ENCODE data around the gene TIGD2. TPM values are rescaled to one million over a fixed set of nuclear protein-coding genes. Genes with fewer than 3 reads are reported as not detected.
"Not testable (repeated sequence)": the region's sequence is repeated elsewhere in the genome, so short reads cannot be mapped to it uniquely, and the experiment has no call there.

TIGD2 gene
- total RNA-seq, 4 donors from 2014 or later: 1.1 to 7.5 (median 6.6) TPM

DNA sequence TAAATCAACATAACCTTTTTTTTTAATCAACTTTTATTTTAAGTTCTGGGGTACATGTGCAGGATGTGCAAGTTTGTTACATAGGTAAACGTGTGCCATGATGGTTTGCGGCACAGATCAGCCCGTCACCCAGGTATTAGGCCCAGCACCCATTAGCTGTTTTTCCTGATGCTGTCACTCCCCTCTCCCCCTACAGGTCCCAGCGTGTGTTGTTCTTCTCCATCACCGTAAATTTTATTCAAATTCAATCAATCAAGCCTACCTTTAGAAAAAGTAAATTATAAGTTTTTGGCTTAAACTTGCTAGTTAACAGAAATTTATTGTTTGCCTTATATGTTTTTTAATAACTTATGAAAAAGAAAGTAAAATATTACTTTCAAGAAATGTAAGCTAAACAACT lies 25.9 kb downstream of the TIGD2 start:
- in situ Hi-C loops (cut with MboI; ENCODE audit: low pct_ligation_motif_present in 1 of 4, low pct_unique_long_range_greater_than_20kb in 1 of 4, low sequenced_read_pairs in 3 of 4): no loop called here
- WGBS, 2 donors (ENCODE audit: low coverage in 1 of 2): 85 to 93% methylated on average over 5 of the region's 5 CpGs
- no peaks in the 10 kb centered on the region for H3K27me3 ChIP-seq
- no peaks in the 10 kb centered on the region for H3K4me1 ChIP-seq
- H3K4me3 ChIP-seq: no peak overlapping the region
- no peaks in the 10 kb centered on the region for H3K9me3 ChIP-seq
- intact Hi-C loops (cut with DNase I; ENCODE audit: low total_unique reads): no loop called here
- no peak overlapping the region for H3K27ac ChIP-seq
- TF ChIP-seq POLR2AphosphoS5 (IDR thresholded peaks at IDR 0.05) (no peak), EP300 (IDR thresholded peaks at IDR 0.05; ENCODE audit: low read depth) (no peak), POLR2A (IDR thresholded peaks at IDR 0.05) (no peak)
- TF ChIP-seq, protein P1, sequence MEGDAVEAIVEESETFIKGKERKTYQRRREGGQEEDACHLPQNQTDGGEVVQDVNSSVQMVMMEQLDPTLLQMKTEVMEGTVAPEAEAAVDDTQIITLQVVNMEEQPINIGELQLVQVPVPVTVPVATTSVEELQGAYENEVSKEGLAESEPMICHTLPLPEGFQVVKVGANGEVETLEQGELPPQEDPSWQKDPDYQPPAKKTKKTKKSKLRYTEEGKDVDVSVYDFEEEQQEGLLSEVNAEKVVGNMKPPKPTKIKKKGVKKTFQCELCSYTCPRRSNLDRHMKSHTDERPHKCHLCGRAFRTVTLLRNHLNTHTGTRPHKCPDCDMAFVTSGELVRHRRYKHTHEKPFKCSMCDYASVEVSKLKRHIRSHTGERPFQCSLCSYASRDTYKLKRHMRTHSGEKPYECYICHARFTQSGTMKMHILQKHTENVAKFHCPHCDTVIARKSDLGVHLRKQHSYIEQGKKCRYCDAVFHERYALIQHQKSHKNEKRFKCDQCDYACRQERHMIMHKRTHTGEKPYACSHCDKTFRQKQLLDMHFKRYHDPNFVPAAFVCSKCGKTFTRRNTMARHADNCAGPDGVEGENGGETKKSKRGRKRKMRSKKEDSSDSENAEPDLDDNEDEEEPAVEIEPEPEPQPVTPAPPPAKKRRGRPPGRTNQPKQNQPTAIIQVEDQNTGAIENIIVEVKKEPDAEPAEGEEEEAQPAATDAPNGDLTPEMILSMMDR (IDR thresholded peaks at IDR 0.05): no peak
- no peaks in the 10 kb centered on the region for H3K36me3 ChIP-seq
- DNase-seq: no peak

DNA sequence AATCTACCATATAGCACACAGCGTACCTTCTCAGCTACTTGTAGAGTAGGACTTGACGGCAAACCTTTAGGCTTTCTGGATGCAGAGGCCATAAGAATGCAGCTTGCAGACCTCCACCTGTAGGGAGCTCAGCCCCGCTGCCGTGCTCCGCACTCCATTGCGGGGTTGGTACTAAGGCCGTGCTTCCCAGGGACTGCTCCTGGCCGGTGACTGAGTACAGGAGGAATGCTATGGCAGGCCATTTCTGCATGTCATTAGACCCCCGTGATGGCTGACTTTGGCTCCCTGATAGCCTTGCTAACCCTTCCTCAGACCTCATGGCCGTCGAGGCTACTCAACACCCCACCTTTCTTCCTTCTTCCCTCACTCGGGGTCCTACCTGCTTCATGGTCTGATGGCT lies 26.4 kb downstream of the TIGD2 start:
- in situ Hi-C loops (cut with MboI; ENCODE audit: low pct_ligation_motif_present in 1 of 4, low pct_unique_long_range_greater_than_20kb in 1 of 4, low sequenced_read_pairs in 3 of 4): no loop called here
- Histone ChIP-seq H3K4me3 (no peak overlapping the region), H3K36me3 (no peaks in the 10 kb centered on the region), H3K4me1 (no peaks in the 10 kb centered on the region), H3K27me3 (no peaks in the 10 kb centered on the region), H3K27ac (no peak overlapping the region), H3K9me3 (no peaks in the 10 kb centered on the region)
- TF ChIP-seq, protein P1 (IDR thresholded peaks at IDR 0.05): no peak
- no peak for TF ChIP-seq POLR2AphosphoS5 (IDR thresholded peaks at IDR 0.05)
- no peak for TF ChIP-seq POLR2A (IDR thresholded peaks at IDR 0.05)
- TF ChIP-seq EP300 (IDR thresholded peaks at IDR 0.05; ENCODE audit: low read depth): no peak
- no peak for DNase-seq
- intact Hi-C loops (cut with DNase I; ENCODE audit: low total_unique reads): no loop called here
- WGBS, 2 donors (ENCODE audit: low coverage in 1 of 2): 93 to 100% methylated on average over 1 to 12 of the region's 12 CpGs

DNA sequence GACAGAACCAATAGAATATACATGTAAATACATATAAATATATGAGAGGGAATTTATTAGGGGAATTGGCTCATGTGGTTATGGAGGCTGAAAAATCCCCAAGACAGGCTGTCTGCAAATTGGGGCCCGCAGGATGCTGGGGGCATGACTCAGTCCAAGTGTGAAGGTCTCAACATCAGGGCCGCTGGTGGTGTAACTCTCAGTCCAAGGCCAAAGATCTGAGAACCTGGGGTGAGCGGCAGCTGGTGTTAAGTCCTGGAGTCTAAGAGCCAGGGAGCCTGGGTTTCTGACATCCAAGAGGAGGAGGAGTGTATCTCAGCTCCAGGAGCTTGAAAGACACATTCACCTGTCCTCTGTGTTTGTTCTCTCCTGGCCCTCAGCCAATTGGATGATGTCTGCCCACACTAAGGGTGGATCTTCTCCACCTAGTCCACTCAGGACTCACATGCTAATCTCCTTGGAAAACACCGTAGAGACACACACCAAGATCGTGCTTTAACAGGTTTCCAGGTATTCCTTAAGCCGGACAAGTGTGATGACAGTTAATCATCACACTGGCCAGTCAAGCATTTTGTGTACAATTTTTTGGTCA lies 28.9 kb downstream of the TIGD2 start:
- intact Hi-C loops (cut with DNase I; ENCODE audit: low total_unique reads) (no loop called here), in situ Hi-C loops (cut with MboI; ENCODE audit: low pct_ligation_motif_present in 1 of 4, low pct_unique_long_range_greater_than_20kb in 1 of 4, low sequenced_read_pairs in 3 of 4) (no loop called here)
- Histone ChIP-seq H3K4me3 (no peak overlapping the region), H3K4me1 (no peaks in the 10 kb centered on the region), H3K9me3 (no peaks in the 10 kb centered on the region), H3K27me3 (no peaks in the 10 kb centered on the region), H3K27ac (no peak overlapping the region), H3K36me3 (no peaks in the 10 kb centered on the region)
- no peak for TF ChIP-seq POLR2A (IDR thresholded peaks at IDR 0.05)
- no peak for TF ChIP-seq POLR2AphosphoS5 (IDR thresholded peaks at IDR 0.05)
- DNase-seq: no peak
- WGBS, 2 donors (ENCODE audit: low coverage in 1 of 2): 89 to 94% methylated on average over 3 to 6 of the region's 6 CpGs

DNA sequence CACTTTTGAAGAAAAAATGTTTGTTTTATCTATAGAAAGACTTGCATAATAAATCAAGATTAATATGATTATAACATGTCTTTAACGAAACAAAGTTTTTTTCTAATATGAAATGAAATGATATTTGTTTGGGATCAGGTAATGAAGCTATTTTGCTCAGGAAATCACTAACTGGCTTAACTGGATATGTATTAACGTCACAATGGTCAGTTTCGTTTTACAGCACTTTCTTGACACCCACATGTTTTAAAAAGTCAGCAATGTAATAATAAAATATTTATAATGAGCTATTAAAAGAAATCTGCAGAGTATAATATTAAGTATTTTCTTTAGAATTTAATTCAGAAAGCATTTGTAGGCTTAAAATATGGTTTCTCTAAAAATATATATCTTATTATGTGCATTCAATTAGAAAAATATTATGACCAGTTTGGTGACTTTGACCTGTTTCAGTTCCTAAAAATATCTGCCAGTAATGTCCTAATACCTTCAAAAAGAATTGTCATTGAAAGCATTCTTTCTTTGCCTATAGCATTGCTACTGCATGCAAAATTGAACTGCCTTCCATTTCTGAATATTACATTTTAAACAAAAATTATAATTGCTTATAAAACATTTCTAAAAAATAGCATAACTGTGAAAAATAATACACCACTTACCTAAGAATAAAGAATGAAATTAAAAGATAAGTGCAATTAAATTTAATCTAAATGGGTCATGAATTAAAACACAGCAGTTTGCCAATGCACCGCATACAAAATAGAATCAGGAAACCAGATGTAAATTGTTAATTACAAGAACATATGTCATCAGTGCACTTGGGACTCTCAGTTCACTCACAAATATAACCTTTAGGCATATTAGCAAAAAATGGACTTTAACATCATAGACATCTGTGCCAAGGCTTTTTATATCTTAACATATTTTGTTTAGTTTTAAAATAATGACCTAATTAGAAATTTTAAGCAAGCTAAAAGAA lies 31.6 kb downstream of the TIGD2 start:
- Histone ChIP-seq H3K4me1 (no peaks in the 10 kb centered on the region), H3K9me3 (no peaks in the 10 kb centered on the region), H3K36me3 (no peaks in the 10 kb centered on the region), H3K27me3 (no peaks in the 10 kb centered on the region), H3K27ac (no peak overlapping the region), H3K4me3 (no peak overlapping the region)
- WGBS, 2 donors (ENCODE audit: low coverage in 1 of 2): 68 to 71% methylated on average over 4 of the region's 4 CpGs
- TF ChIP-seq, protein P1 (IDR thresholded peaks at IDR 0.05): no peak
- TF ChIP-seq EP300 (IDR thresholded peaks at IDR 0.05; ENCODE audit: low read depth) (no peak), POLR2AphosphoS5 (IDR thresholded peaks at IDR 0.05) (no peak), POLR2A (IDR thresholded peaks at IDR 0.05) (no peak)
- no peak for DNase-seq
- intact Hi-C loops (cut with DNase I; ENCODE audit: low total_unique reads) (no loop called here), in situ Hi-C loops (cut with MboI; ENCODE audit: low pct_ligation_motif_present in 1 of 4, low pct_unique_long_range_greater_than_20kb in 1 of 4, low sequenced_read_pairs in 3 of 4) (no loop called here)

DNA sequence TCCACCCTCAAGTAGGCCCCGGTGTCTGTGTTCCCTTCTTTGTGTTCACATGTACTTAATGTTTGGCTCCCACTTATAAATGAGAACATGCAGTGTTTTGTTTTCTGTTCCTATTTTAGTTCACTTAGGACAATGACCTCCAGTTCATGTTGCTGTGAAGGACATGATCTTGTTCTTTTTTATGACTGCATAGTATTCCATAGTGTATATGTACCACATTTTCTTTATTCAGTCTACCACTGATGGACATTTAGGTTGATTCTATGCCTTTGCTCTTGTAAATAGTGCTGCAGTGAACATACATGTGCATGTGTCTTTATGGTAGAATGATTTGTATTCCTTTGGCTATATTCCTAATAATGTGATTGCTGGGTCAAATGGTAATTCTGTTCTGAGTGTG lies 33.3 kb downstream of the TIGD2 start:
- in situ Hi-C loops (cut with MboI; ENCODE audit: low pct_ligation_motif_present in 1 of 4, low pct_unique_long_range_greater_than_20kb in 1 of 4, low sequenced_read_pairs in 3 of 4); H3K9me3 ChIP-seq; H3K36me3 ChIP-seq; intact Hi-C loops (cut with DNase I; ENCODE audit: low total_unique reads); H3K27ac ChIP-seq; H3K27me3 ChIP-seq; H3K4me3 ChIP-seq; DNase-seq; H3K4me1 ChIP-seq: not testable (repeated sequence)
- WGBS, 2 donors (ENCODE audit: low coverage in 1 of 2): 82 to 100% methylated on average over 1 of the region's 1 CpG

Data from transverse colon (tissue), 4 donors.